Loucy (cell line): Measurements from ENCODE around the gene MCHR1.

Experiments
- H2AFZ ChIP-seq: fragments of 200-600 bp; sonication (generic); 2 replicates; pipeline ENCODE4 v1.6.0; 2016; ENCODE audit warnings: antibody characterized with exemption, mild to moderate bottlenecking, low read length, moderate library complexity
- H3F3A ChIP-seq: fragments of 200-600 bp; 2 replicates; pipeline ENCODE4 v1.6.0; 2016; ENCODE audit warnings: antibody characterized with exemption, low read depth, mild to moderate bottlenecking
- H3K27me3 ChIP-seq: fragments of 200-600 bp; sonication (generic); 2 replicates; pipeline ENCODE4 v1.6.1; 2014; ENCODE audit warnings: low read length, mild to moderate bottlenecking; ENCODE audit not compliant: insufficient read depth, poor library complexity, severe bottlenecking
- H3K36me3 ChIP-seq: fragments of 200-600 bp; sonication (generic); 2 replicates; pipeline ENCODE4 v1.6.1; 2016; ENCODE audit warnings: low read length; ENCODE audit not compliant: insufficient read depth
- H3K4me1 ChIP-seq: fragments of 200-600 bp; sonication (generic); 2 replicates; pipeline ENCODE4 v1.5.1; 2014; ENCODE audit warnings: low read length, mild to moderate bottlenecking; ENCODE audit not compliant: insufficient read depth, poor library complexity, severe bottlenecking
- H3K4me2 ChIP-seq: fragments of 200-600 bp; sonication (generic); 2 replicates; pipeline ENCODE4 v1.6.0; 2014; ENCODE audit warnings: antibody characterized with exemption, low read length, low read depth, mild to moderate bottlenecking; ENCODE audit not compliant: poor library complexity, severe bottlenecking
- H3K4me3 ChIP-seq: fragments of 200-600 bp; sonication (generic); 2 replicates; pipeline ENCODE4 v1.5.1; 2014; ENCODE audit warnings: low read length, mild to moderate bottlenecking, mixed read lengths; ENCODE audit not compliant: poor library complexity, severe bottlenecking
- H3K79me2 ChIP-seq: fragments of 200-600 bp; sonication (generic); 2 replicates; pipeline ENCODE4 v1.6.1; 2014; ENCODE audit warnings: low read length; ENCODE audit not compliant: insufficient read depth
- H3K9ac ChIP-seq: fragments of 200-600 bp; sonication (generic); 2 replicates; pipeline ENCODE4 v1.6.0; 2014; ENCODE audit warnings: mild to moderate bottlenecking, low read depth, low read length, moderate library complexity; ENCODE audit not compliant: poor library complexity, severe bottlenecking
- H3K9me2 ChIP-seq: fragments of 200-600 bp; sonication (generic); replicated peaks from 2 replicates; pipeline ENCODE4 v1.6.1; 2016; ENCODE audit warnings: low read depth, low read length, mixed read lengths
- H3K9me3 ChIP-seq: fragments of 200-600 bp; sonication (generic); 2 replicates; pipeline ENCODE4 v1.6.1; 2014; ENCODE audit warnings: mild to moderate bottlenecking, antibody characterized with exemption, low read length, low read depth; ENCODE audit not compliant: insufficient read depth
- H4K20me1 ChIP-seq: fragments of 200-600 bp; sonication (generic); 2 replicates; pipeline ENCODE4 v1.6.0; 2014; ENCODE audit warnings: antibody characterized with exemption, low read length, mild to moderate bottlenecking; ENCODE audit not compliant: insufficient read depth, poor library complexity, severe bottlenecking
- CTCF ChIP-seq: fragments of 200-600 bp; sonication (generic); conservative IDR thresholded peaks from 2 replicates; pipeline ENCODE4 v1.5.1; 2014; ENCODE audit warnings: mild to moderate bottlenecking, antibody characterized with exemption, low read length
- EZH2phosphoT487 ChIP-seq: fragments of 200-600 bp; IDR thresholded peaks from 2 replicates; pipeline ENCODE4 v1.6.1; 2018; ENCODE audit warnings: antibody characterized with exemption, mild to moderate bottlenecking, moderate library complexity, borderline replicate concordance

The MCHR1 gene

GRCh38 chr22:40648386-40648785, 30.9 kb upstream of the MCHR1 start:
- Histone ChIP-seq H3K4me3 (no peak overlapping the region), H3K27me3 (no peaks in the 10 kb centered on the region), H2AFZ (no peak overlapping the region), H3K36me3 (no peaks in the 10 kb centered on the region), H4K20me1 (no peaks in the 10 kb centered on the region), H3K4me2 (no peak overlapping the region), H3K9me3 (no peaks in the 10 kb centered on the region), H3K79me2 (peaks cover 7% of the 10 kb centered on the region; the same call in 1 of the 2 replicates), H3K9me2 (no peaks in the 10 kb centered on the region), H3K9ac (no peak overlapping the region), H3F3A (no peaks in the 10 kb centered on the region), H3K4me1 (no peaks in the 10 kb centered on the region)
- TF ChIP-seq EZH2phosphoT487 (no peak), CTCF (no peak)

- Histone ChIP-seq H3K4me1 (no peaks in the 10 kb centered on the region), H2AFZ (peak overlapping the region; percentile 71), H3F3A (no peaks in the 10 kb centered on the region), H3K79me2 (peaks cover 7% of the 10 kb centered on the region; the same call in 1 of the 2 replicates), H3K9me3 (no peaks in the 10 kb centered on the region), H4K20me1 (no peaks in the 10 kb centered on the region), H3K36me3 (no peaks in the 10 kb centered on the region), H3K4me3 (peak overlapping the region; percentile 72), H3K27me3 (no peaks in the 10 kb centered on the region), H3K9me2 (no peaks in the 10 kb centered on the region), H3K4me2 (peak overlapping the region; percentile 64), H3K9ac (peak overlapping the region; percentile 70)
- TF ChIP-seq EZH2phosphoT487 (no peak), CTCF (no peak)
Observed at GRCh38 chr22:40651057-40651456, 28.2 kb upstream of the MCHR1 start.

GRCh38 chr22:40651563-40652501, 27.5 kb upstream of the MCHR1 start:
- Histone ChIP-seq H3K79me2 (peaks cover 7% of the 10 kb centered on the region; the same call in 1 of the 2 replicates), H3K36me3 (no peaks in the 10 kb centered on the region), H3K9ac (peak overlapping the region; percentile 70), H3K9me3 (no peaks in the 10 kb centered on the region), H3K4me3 (peak overlapping the region; percentile 72), H4K20me1 (no peaks in the 10 kb centered on the region), H3K4me1 (no peaks in the 10 kb centered on the region), H3K9me2 (no peaks in the 10 kb centered on the region), H3K27me3 (no peaks in the 10 kb centered on the region), H2AFZ (peak overlapping the region; percentile 71), H3F3A (no peaks in the 10 kb centered on the region), H3K4me2 (peak overlapping the region; percentile 64)
- TF ChIP-seq EZH2phosphoT487, result no peak
- TF ChIP-seq CTCF, result no peak
